CD4-positive, alpha-beta memory T cell (primary cell): ENCODE measurements around the gene KRTAP12-3. TPM values are rescaled to one million over a fixed set of nuclear protein-coding genes. Genes with fewer than 3 reads are reported as not detected.
"Not testable (repeated sequence)": the region's sequence is repeated elsewhere in the genome, so short reads cannot be mapped to it uniquely, and the experiment has no call there.

ENCODE experiments used
- CTCF ChIA-PET: fragments of 350-600 bp; sonication (Branson Sonifier 250); formaldehyde crosslinking; loops from one replicate; lab custom pipeline; 2021; ENCODE audit warnings: inconsistent platforms; ENCODE audit not compliant: partially characterized antibody; lab: Charles Lee
- POLR2A ChIA-PET: fragments of 350-600 bp; sonication (Branson Sonifier 250); formaldehyde crosslinking; loops from one replicate; lab custom pipeline; 2021; ENCODE audit not compliant: partially characterized antibody; lab: Charles Lee
- DNase-seq, 5 donors: peaks; one replicate each; pipeline versions ENCODE4 v3.0.0 to v3.0.0-alpha.2; 2020 to 2022; ENCODE audit warnings: mixed read lengths in 1 of 5
- H3K27ac ChIP-seq: one replicate; pipeline ENCODE4 v1.7.0; 2013; ENCODE audit warnings: low read depth, low read length
- H3K27me3 ChIP-seq: 2 replicates; pipeline ENCODE4 v1.7.0; 2013; ENCODE audit warnings: mild to moderate bottlenecking, low read length, moderate library complexity; ENCODE audit not compliant: insufficient read depth
- H3K36me3 ChIP-seq: 2 replicates; pipeline ENCODE4 v1.7.0; 2013; ENCODE audit warnings: mild to moderate bottlenecking, low read length, moderate library complexity; ENCODE audit not compliant: insufficient read depth
- H3K4me1 ChIP-seq: 2 replicates; pipeline ENCODE4 v1.7.0; 2013; ENCODE audit warnings: mild to moderate bottlenecking, low read length, moderate library complexity; ENCODE audit not compliant: insufficient read depth
- H3K4me3 ChIP-seq, 2 donors: one replicate each; pipeline ENCODE4 v1.7.0; 2013; ENCODE audit warnings: low read length in 2 of 2, mild to moderate bottlenecking in 1 of 2
- H3K9me3 ChIP-seq, 2 donors: one replicate each; pipeline ENCODE4 v1.7.0; 2013; ENCODE audit warnings: low read length in 2 of 2, control low read depth in 1 of 2; ENCODE audit not compliant: control insufficient read depth in 1 of 2
- H3K27ac Mint-ChIP-seq, 7 donors: one replicate each; pipeline ENCODE4 v1.8.0; 2020 to 2021; ENCODE audit warnings: mixed read lengths in 7 of 7, mild to moderate bottlenecking in 6 of 7, inconsistent platforms in 3 of 7, moderate library complexity in 3 of 7
- H3K27me3 Mint-ChIP-seq, 2 donors: one replicate each; pipeline ENCODE4 v1.8.0; 2020 to 2021; ENCODE audit warnings: mixed read lengths in 2 of 2
- H3K36me3 Mint-ChIP-seq, 2 donors: one replicate each; pipeline ENCODE4 v1.8.0; 2020 to 2021; ENCODE audit warnings: mixed read lengths in 2 of 2, inconsistent platforms in 1 of 2, mild to moderate bottlenecking in 1 of 2
- H3K4me1 Mint-ChIP-seq, 4 donors: one replicate each; pipeline ENCODE4 v1.8.0; 2020 to 2021; ENCODE audit warnings: mixed read lengths in 4 of 4, mild to moderate bottlenecking in 1 of 4
- H3K4me3 Mint-ChIP-seq, 8 donors: one replicate each; pipeline ENCODE4 v1.8.0; 2020 to 2021; ENCODE audit warnings: mixed read lengths in 8 of 8, mild to moderate bottlenecking in 7 of 8, moderate library complexity in 6 of 8, inconsistent platforms in 3 of 8
- H3K9me3 Mint-ChIP-seq, 8 donors: one replicate each; pipeline ENCODE4 v1.8.0; 2020 to 2021; ENCODE audit warnings: mixed read lengths in 8 of 8, mild to moderate bottlenecking in 5 of 8, inconsistent platforms in 3 of 8, moderate library complexity in 1 of 8
- intact Hi-C: fragments of 100-400 bp; cut with micrococcal nuclease; formaldehyde crosslinking; loops from one replicate; pipeline ENCODE4 v1.15.1; 2023
- polyA plus RNA-seq, 2 donors: library from polyadenylated mRNA; unstranded; fragments of 300-500 nt; fragmentation: Illumina TruSeq; gene quantifications; one replicate each; pipeline ENCODE4 v1.2.3, GENCODE V29; 2021
- total RNA-seq, 2 experiments: library from RNA; stranded (reverse); gene quantifications; one replicate each; pipeline ENCODE4 v1.2.3, GENCODE V29; 2021

The KRTAP12-3 gene
- total and polyA plus RNA-seq, 4 experiments from 2014 or later = 1.2 TPM; not detected in 3

GRCh38 chr21:44640761-44641160, 17.0 kb upstream of the KRTAP12-3 start:
- peaks cover 6 to 55% (median 36%) of the 10 kb centered on the region in 8 donors for H3K9me3 Mint-ChIP-seq
- H3K27ac Mint-ChIP-seq = peak overlapping the region in 1 of 7 donors; percentile 17
- POLR2A ChIA-PET = no interaction called here

GRCh38 chr21:44643741-44644310, 13.9 kb upstream of the KRTAP12-3 start:
- H3K4me1 ChIP-seq = no peaks in the 10 kb centered on the region
- H3K9me3 ChIP-seq = peaks cover 0 to 13% of the 10 kb centered on the region in 2 donors
- DNase-seq = no peak
- no peaks in the 10 kb centered on the region for H3K36me3 ChIP-seq
- peaks cover 0 to 10% of the 10 kb centered on the region in 2 donors for H3K27me3 Mint-ChIP-seq
- H3K4me1 Mint-ChIP-seq = peaks cover 0 to 7% (median 3%) of the 10 kb centered on the region in 4 donors
- peaks cover 6 to 59% (median 37%) of the 10 kb centered on the region in 8 donors for H3K9me3 Mint-ChIP-seq
- H3K27ac ChIP-seq = no peak overlapping the region
- peaks cover 10 to 23% of the 10 kb centered on the region in 2 donors for H3K36me3 Mint-ChIP-seq
- no peak overlapping the region for H3K4me3 ChIP-seq
- no peak overlapping the region for H3K27ac Mint-ChIP-seq
- peak overlapping the region in 1 of 8 donors; percentile 5 for H3K4me3 Mint-ChIP-seq
- no peaks in the 10 kb centered on the region for H3K27me3 ChIP-seq
- POLR2A ChIA-PET = no interaction called here
- CTCF ChIA-PET = interaction anchor here (1.3 kb wide), 1 partner anchor 25 kb away, joined by 3 read pairs; no protein-coding TSS in a partner anchor
- intact Hi-C loops = no loop called here

More at GRCh38 chr21:44640761-44641160, 17.0 kb upstream of the KRTAP12-3 start:
- Histone ChIP-seq H3K4me3 (no peak overlapping the region), H3K27me3 (no peaks in the 10 kb centered on the region), H3K36me3 (no peaks in the 10 kb centered on the region), H3K27ac (no peak overlapping the region), H3K9me3 (peaks cover 0 to 13% of the 10 kb centered on the region in 2 donors), H3K4me1 (no peaks in the 10 kb centered on the region)
- Mint-ChIP-seq H3K27me3 (peaks cover 1 to 13% of the 10 kb centered on the region in 2 donors), H3K4me1 (peaks cover 0 to 5% (median 1%) of the 10 kb centered on the region in 4 donors), H3K4me3 (no peak overlapping the region), H3K36me3 (peaks cover 10 to 20% of the 10 kb centered on the region in 2 donors)
- intact Hi-C loops = no loop called here
- no peak for DNase-seq
- CTCF ChIA-PET = no interaction called here

GRCh38 chr21:44644878-44645277, 12.9 kb upstream of the KRTAP12-3 start:
- ChIA-PET CTCF (interaction anchor here (0.7 to 1.3 kb wide), 2 partner anchors 11 to 134 kb away, joined by 3 read pairs; no protein-coding TSS in a partner anchor), POLR2A (interaction anchor here (1.1 kb wide), 1 partner anchor 26 kb away, joined by 3 read pairs; no protein-coding TSS in a partner anchor)
- peaks cover 6 to 59% (median 37%) of the 10 kb centered on the region in 8 donors for H3K9me3 Mint-ChIP-seq
- no peaks in the 10 kb centered on the region for H3K27me3 ChIP-seq
- peaks cover 0 to 13% of the 10 kb centered on the region in 2 donors for H3K9me3 ChIP-seq
- peaks cover 10 to 23% of the 10 kb centered on the region in 2 donors for H3K36me3 Mint-ChIP-seq
- peaks cover 0 to 8% of the 10 kb centered on the region in 2 donors for H3K27me3 Mint-ChIP-seq
- no peak overlapping the region for H3K4me3 ChIP-seq
- no peak overlapping the region for H3K27ac Mint-ChIP-seq
- H3K4me1 ChIP-seq = no peaks in the 10 kb centered on the region
- H3K4me1 Mint-ChIP-seq = peaks cover 0 to 7% (median 3%) of the 10 kb centered on the region in 4 donors
- no peak for DNase-seq
- intact Hi-C loops = no loop called here
- H3K4me3 Mint-ChIP-seq = no peak overlapping the region
- no peaks in the 10 kb centered on the region for H3K36me3 ChIP-seq
- no peak overlapping the region for H3K27ac ChIP-seq

- intact Hi-C loops, H3K27ac ChIP-seq, H3K4me3 Mint-ChIP-seq, H3K27me3 ChIP-seq, H3K27me3 Mint-ChIP-seq, H3K36me3 ChIP-seq, H3K4me1 Mint-ChIP-seq, H3K4me3 ChIP-seq, H3K4me1 ChIP-seq, DNase-seq: not testable (repeated sequence)
- Mint-ChIP-seq H3K36me3 (peaks cover 10 to 11% of the 10 kb centered on the region in 2 donors), H3K9me3 (peaks cover 0 to 44% (median 30%) of the 10 kb centered on the region in 8 donors), H3K27ac (peak within 1 kb of the TSS in 2 of 7 donors; percentile 13 to 41)
- peaks cover 0 to 13% of the 10 kb centered on the region in 2 donors for H3K9me3 ChIP-seq
- CTCF ChIA-PET = interaction anchor here (1.1 to 1.4 kb wide), 3 partner anchors 11 to 136 kb away, joined by 3 to 5 read pairs (median 4); partner anchors contain the start of gene KRTAP12-3
- POLR2A ChIA-PET = interaction anchor here (3.6 kb wide), 1 partner anchor 11 kb away, joined by 16 read pairs; the partner anchor contains the start of gene KRTAP12-3
These were observed 11.1 kb upstream of the KRTAP12-3 start, which contains the start of gene KRTAP10-11 for GRCh38 chr21:44646366-44647221. Gene KRTAP10-11, plus strand, starts transcription at chr21:44646414. Its CDS starts 45 bp downstream, at chr21:44646459.

- CTCF ChIA-PET = interaction anchor here (1.1 to 1.4 kb wide), 3 partner anchors 11 to 136 kb away, joined by 3 to 5 read pairs (median 4); partner anchors contain the start of gene KRTAP12-3
These were observed 10.5 kb upstream of the KRTAP12-3 start for GRCh38 chr21:44647222-44647552.

GRCh38 chr21:44648557-44649311, 9.0 kb upstream of the KRTAP12-3 start:
- peaks cover 0 to 31% (median 18%) of the 10 kb centered on the region in 8 donors for H3K9me3 Mint-ChIP-seq
- H3K27ac Mint-ChIP-seq = peak overlapping the region in 1 of 7 donors; percentile 41
- Histone ChIP-seq H3K27ac (no peak overlapping the region), H3K27me3 (no peaks in the 10 kb centered on the region), H3K4me1 (peaks cover 7% of the 10 kb centered on the region), H3K9me3 (peaks cover 0 to 9% of the 10 kb centered on the region in 2 donors), H3K4me3 (no peak overlapping the region), H3K36me3 (no peaks in the 10 kb centered on the region)
- H3K36me3 Mint-ChIP-seq = peaks cover 6 to 11% of the 10 kb centered on the region in 2 donors
- H3K4me3 Mint-ChIP-seq = no peak overlapping the region
- ChIA-PET POLR2A (interaction anchor here (3.6 kb wide), 1 partner anchor 9 kb away, joined by 16 read pairs; the partner anchor contains the start of gene KRTAP12-3), CTCF (no interaction called here)
- intact Hi-C loops = no loop called here
- peaks cover 5 to 15% (median 9%) of the 10 kb centered on the region in 4 donors for H3K4me1 Mint-ChIP-seq
- no peak for DNase-seq
- no peaks in the 10 kb centered on the region for H3K27me3 Mint-ChIP-seq

More at GRCh38 chr21:44647222-44647552, 10.5 kb upstream of the KRTAP12-3 start:
- Histone ChIP-seq H3K27ac (no peak overlapping the region), H3K27me3 (no peaks in the 10 kb centered on the region), H3K4me1 (no peaks in the 10 kb centered on the region), H3K36me3 (no peaks in the 10 kb centered on the region), H3K9me3 (peaks cover 0 to 13% of the 10 kb centered on the region in 2 donors), H3K4me3 (no peak overlapping the region)
- Mint-ChIP-seq H3K27me3 (no peaks in the 10 kb centered on the region), H3K4me3 (no peak overlapping the region), H3K36me3 (peaks cover 10 to 11% of the 10 kb centered on the region in 2 donors), H3K27ac (peak overlapping the region in 1 of 7 donors; percentile 13), H3K4me1 (peaks cover 0 to 7% (median 4%) of the 10 kb centered on the region in 4 donors), H3K9me3 (peaks cover 0 to 40% (median 29%) of the 10 kb centered on the region in 8 donors)
- intact Hi-C loops = no loop called here
- POLR2A ChIA-PET = interaction anchor here (3.6 kb wide), 1 partner anchor 11 kb away, joined by 16 read pairs; the partner anchor contains the start of gene KRTAP12-3
- no peak for DNase-seq
